Smooth muscle cell (in vitro differentiated cells): ENCODE results near the gene ARNT2. TPM values are rescaled to one million over a fixed set of nuclear protein-coding genes. Genes with fewer than 3 reads are reported as not detected.
A peak's percentile ranks its signal among the peaks of the same experiment; 100 is the strongest.

Source experiments
- DNase-seq: peaks from one replicate; lab custom pipeline; 2025; ENCODE audit not compliant: unreplicated experiment; lab: John Stamatoyannopoulos, UW
- H2AFZ ChIP-seq: fragments of 200-600 bp; sonication (generic); 2 replicates; pipeline ENCODE4 v1.6.0; 2016; ENCODE audit warnings: antibody characterized with exemption, low read depth, mild to moderate bottlenecking
- H3F3A ChIP-seq: fragments of 200-600 bp; sonication (generic); 2 replicates; pipeline ENCODE4 v1.6.0; 2017; ENCODE audit warnings: antibody characterized with exemption, low read depth
- H3K27ac ChIP-seq: fragments of 200-600 bp; sonication (generic); 2 replicates; pipeline ENCODE4 v1.5.1; 2016; ENCODE audit warnings: low read depth, mild to moderate bottlenecking
- H3K27me3 ChIP-seq: fragments of 200-600 bp; sonication (generic); 2 replicates; pipeline ENCODE4 v1.6.1; 2016; ENCODE audit warnings: low read depth, mild to moderate bottlenecking
- H3K36me3 ChIP-seq: fragments of 200-600 bp; sonication (generic); 2 replicates; pipeline ENCODE4 v1.5.1; 2016; ENCODE audit warnings: low read depth
- H3K4me1 ChIP-seq: fragments of 200-600 bp; sonication (generic); 2 replicates; pipeline ENCODE4 v1.5.1; 2016; ENCODE audit warnings: low read depth
- H3K4me2 ChIP-seq: fragments of 200-600 bp; sonication (generic); 2 replicates; pipeline ENCODE4 v1.6.0; 2016; ENCODE audit warnings: mild to moderate bottlenecking
- H3K4me3 ChIP-seq: fragments of 200-600 bp; sonication (generic); 2 replicates; pipeline ENCODE4 v1.5.1; 2016; ENCODE audit warnings: mild to moderate bottlenecking
- H3K79me2 ChIP-seq: fragments of 200-600 bp; sonication (generic); 2 replicates; pipeline ENCODE4 v1.6.0; 2016; ENCODE audit warnings: low read depth, mild to moderate bottlenecking
- H3K9ac ChIP-seq: fragments of 200-600 bp; sonication (generic); 2 replicates; pipeline ENCODE4 v1.6.0; 2016; ENCODE audit warnings: low read depth
- H3K9me3 ChIP-seq: fragments of 200-600 bp; sonication (generic); replicated peaks from 2 replicates; pipeline ENCODE4 v1.5.1; 2016; ENCODE audit warnings: low read depth
- H4K20me1 ChIP-seq: fragments of 200-600 bp; sonication (generic); 2 replicates; pipeline ENCODE4 v1.6.0; 2016; ENCODE audit warnings: low read depth
- CTCF ChIP-seq: fragments of 200-600 bp; sonication (generic); IDR thresholded peaks from 2 replicates; pipeline ENCODE4 v1.5.1; 2017; ENCODE audit warnings: borderline replicate concordance, mild to moderate bottlenecking, antibody characterized with exemption; ENCODE audit not compliant: insufficient read depth, poor library complexity, severe bottlenecking
- WGBS: methylation state at CpG from one replicate; pipeline ENCODE4 v1.1.7; 2016; ENCODE audit warnings: low lambda C conversion rate; 5-methylcytosine and 5-hydroxymethylcytosine counted together
- polyA plus RNA-seq: library from polyadenylated mRNA; unstranded; fragments of >200 nt; fragmentation: Nextera tagmentation; extraction: Ambion mirVana; gene quantifications from 2 replicates; pipeline ENCODE4 v1.2.1, GENCODE V29; 2016
- total RNA-seq: library from RNA; depleted of rRNA; stranded (reverse); fragments of >200 nt; gene quantifications from 2 replicates; pipeline ENCODE4 v1.2.3, GENCODE V29; 2014

The ARNT2 gene
- total and polyA plus RNA-seq, 2 experiments from 2014 or later = 0.55 to 2.8 TPM

GRCh38 chr15:80550219-80550907 lies 146.2 kb downstream of the ARNT2 start:
- Histone ChIP-seq H3K27me3 (no peaks in the 10 kb centered on the region), H3K4me2 (peak overlapping the region; percentile 69), H3K9ac (no peak overlapping the region), H3F3A (no peaks in the 10 kb centered on the region), H3K4me3 (no peak overlapping the region), H3K4me1 (peaks cover 8% of the 10 kb centered on the region), H3K79me2 (no peaks in the 10 kb centered on the region), H4K20me1 (no peaks in the 10 kb centered on the region), H2AFZ (no peak overlapping the region), H3K27ac (peak overlapping the region; percentile 63), H3K9me3 (no peaks in the 10 kb centered on the region), H3K36me3 (no peaks in the 10 kb centered on the region)
- TF ChIP-seq CTCF = no peak
- DNase-seq = no peak
- 5% methylated on average over 5 of the region's 5 CpGs for WGBS

- no peaks in the 10 kb centered on the region for H3F3A ChIP-seq
- no peaks in the 10 kb centered on the region for H4K20me1 ChIP-seq
- no peak for DNase-seq
- no peak overlapping the region for H3K4me3 ChIP-seq
- peaks cover 8% of the 10 kb centered on the region for H3K4me1 ChIP-seq
- no peaks in the 10 kb centered on the region for H3K36me3 ChIP-seq
- no peaks in the 10 kb centered on the region for H3K9me3 ChIP-seq
- H3K27me3 ChIP-seq = no peaks in the 10 kb centered on the region
- H2AFZ ChIP-seq = no peak overlapping the region
- no peak overlapping the region for H3K9ac ChIP-seq
- no peak for TF ChIP-seq CTCF
- peak overlapping the region; percentile 69 for H3K4me2 ChIP-seq
- H3K79me2 ChIP-seq = no peaks in the 10 kb centered on the region
- peak overlapping the region; percentile 63 for H3K27ac ChIP-seq
- 67% methylated on average over 4 of the region's 4 CpGs for WGBS
Measured at GRCh38 chr15:80550908-80551260, 146.7 kb downstream of the ARNT2 start.

- WGBS = 89% methylated on average over 3 of the region's 3 CpGs
- no peaks in the 10 kb centered on the region for H3K9me3 ChIP-seq
- no peaks in the 10 kb centered on the region for H4K20me1 ChIP-seq
- H3K9ac ChIP-seq = no peak overlapping the region
- H3K79me2 ChIP-seq = no peaks in the 10 kb centered on the region
- no peak overlapping the region for H3K4me2 ChIP-seq
- DNase-seq = no peak
- no peaks in the 10 kb centered on the region for H3K27me3 ChIP-seq
- no peak overlapping the region for H3K4me3 ChIP-seq
- no peaks in the 10 kb centered on the region for H3F3A ChIP-seq
- no peak for TF ChIP-seq CTCF
- peaks cover 8% of the 10 kb centered on the region for H3K4me1 ChIP-seq
- H3K27ac ChIP-seq = no peak overlapping the region
- H3K36me3 ChIP-seq = no peaks in the 10 kb centered on the region
- no peak overlapping the region for H2AFZ ChIP-seq
Measured at GRCh38 chr15:80551348-80551747, 147.2 kb downstream of the ARNT2 start.

- no peaks in the 10 kb centered on the region for H3F3A ChIP-seq
- no peaks in the 10 kb centered on the region for H3K9me3 ChIP-seq
- no peak overlapping the region for H3K4me3 ChIP-seq
- no peak overlapping the region for H3K27ac ChIP-seq
- peaks cover 5% of the 10 kb centered on the region for H3K4me1 ChIP-seq
- H3K9ac ChIP-seq = no peak overlapping the region
- no peak overlapping the region for H2AFZ ChIP-seq
- no peaks in the 10 kb centered on the region for H3K36me3 ChIP-seq
- no peak overlapping the region for H3K4me2 ChIP-seq
- WGBS = 96% methylated on average over 1 of the region's 1 CpG
- no peak for DNase-seq
- no peak for TF ChIP-seq CTCF
- no peaks in the 10 kb centered on the region for H3K27me3 ChIP-seq
- H4K20me1 ChIP-seq = no peaks in the 10 kb centered on the region
- H3K79me2 ChIP-seq = no peaks in the 10 kb centered on the region
Measured at GRCh38 chr15:80554560-80554959, 150.4 kb downstream of the ARNT2 start.
